Ishikawa (cell line): ENCODE measurements around the gene AUTS2.

Source experiments
- CEBPB ChIP-seq: IDR thresholded peaks from 2 replicates; pipeline ENCODE4 v1.6.1; 2012
- CREB1 ChIP-seq: IDR thresholded peaks from 2 replicates; pipeline ENCODE4 v1.6.1; 2012; ENCODE audit warnings: low read depth
- EGR1 ChIP-seq: IDR thresholded peaks from 2 replicates; pipeline ENCODE4 v1.6.1; 2012
- EP300 ChIP-seq: IDR thresholded peaks from 2 replicates; pipeline ENCODE4 v1.6.1; 2012; ENCODE audit warnings: borderline replicate concordance
- FOXM1 ChIP-seq: IDR thresholded peaks from 2 replicates; pipeline ENCODE4 v1.6.1; 2012; ENCODE audit warnings: low read depth, borderline replicate concordance
- NFIC ChIP-seq: IDR thresholded peaks from 2 replicates; pipeline ENCODE4 v1.6.1; 2012
- RAD21 ChIP-seq: IDR thresholded peaks from 2 replicates; pipeline ENCODE4 v1.6.1; 2012; ENCODE audit warnings: low read depth
- TAF1 ChIP-seq: IDR thresholded peaks from 2 replicates; pipeline ENCODE4 v1.6.1; 2012; ENCODE audit warnings: low read depth, mild to moderate bottlenecking
- TCF12 ChIP-seq: IDR thresholded peaks from 2 replicates; pipeline ENCODE4 v1.6.1; 2012; ENCODE audit warnings: low read depth
- TEAD4 ChIP-seq: IDR thresholded peaks from 2 replicates; pipeline ENCODE4 v1.6.1; 2012
- YY1 ChIP-seq: IDR thresholded peaks from 2 replicates; pipeline ENCODE4 v1.6.1; 2012; ENCODE audit warnings: low read depth
- ZBTB7A ChIP-seq: IDR thresholded peaks from 2 replicates; pipeline ENCODE4 v1.6.1; 2012; ENCODE audit warnings: low read depth
- TF ChIP-seq, protein P1 (sequence below): IDR thresholded peaks from 2 replicates; pipeline ENCODE4 v1.6.1; 2012; ENCODE audit warnings: low read depth, mild to moderate bottlenecking
- TF ChIP-seq, protein P2 (sequence below): IDR thresholded peaks from 2 replicates; pipeline ENCODE4 v1.6.1; 2012
- TF ChIP-seq, protein P3 (sequence below): IDR thresholded peaks from 2 replicates; pipeline ENCODE4 v1.6.1; 2012

The AUTS2 gene

DNA sequence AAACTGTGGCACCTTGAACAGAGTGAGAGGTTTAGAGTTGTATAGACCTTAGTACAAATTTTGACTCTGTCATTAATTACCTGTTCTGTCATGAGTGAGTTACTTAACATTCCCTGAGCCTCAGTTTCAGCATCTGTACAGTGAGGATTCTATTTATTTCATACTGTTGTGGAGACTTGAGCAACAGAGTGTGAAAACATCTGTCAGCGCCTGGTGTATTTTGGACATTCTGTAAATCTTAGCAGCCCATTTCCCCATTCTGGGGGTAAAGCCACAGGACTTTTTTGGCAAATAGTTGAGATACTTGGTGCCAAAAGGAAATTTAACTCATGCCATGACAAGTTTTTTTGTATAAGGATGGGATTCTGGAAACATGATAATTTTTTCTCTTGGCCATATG is 94.8 kb downstream of the AUTS2 start:
- TF ChIP-seq, protein P1, sequence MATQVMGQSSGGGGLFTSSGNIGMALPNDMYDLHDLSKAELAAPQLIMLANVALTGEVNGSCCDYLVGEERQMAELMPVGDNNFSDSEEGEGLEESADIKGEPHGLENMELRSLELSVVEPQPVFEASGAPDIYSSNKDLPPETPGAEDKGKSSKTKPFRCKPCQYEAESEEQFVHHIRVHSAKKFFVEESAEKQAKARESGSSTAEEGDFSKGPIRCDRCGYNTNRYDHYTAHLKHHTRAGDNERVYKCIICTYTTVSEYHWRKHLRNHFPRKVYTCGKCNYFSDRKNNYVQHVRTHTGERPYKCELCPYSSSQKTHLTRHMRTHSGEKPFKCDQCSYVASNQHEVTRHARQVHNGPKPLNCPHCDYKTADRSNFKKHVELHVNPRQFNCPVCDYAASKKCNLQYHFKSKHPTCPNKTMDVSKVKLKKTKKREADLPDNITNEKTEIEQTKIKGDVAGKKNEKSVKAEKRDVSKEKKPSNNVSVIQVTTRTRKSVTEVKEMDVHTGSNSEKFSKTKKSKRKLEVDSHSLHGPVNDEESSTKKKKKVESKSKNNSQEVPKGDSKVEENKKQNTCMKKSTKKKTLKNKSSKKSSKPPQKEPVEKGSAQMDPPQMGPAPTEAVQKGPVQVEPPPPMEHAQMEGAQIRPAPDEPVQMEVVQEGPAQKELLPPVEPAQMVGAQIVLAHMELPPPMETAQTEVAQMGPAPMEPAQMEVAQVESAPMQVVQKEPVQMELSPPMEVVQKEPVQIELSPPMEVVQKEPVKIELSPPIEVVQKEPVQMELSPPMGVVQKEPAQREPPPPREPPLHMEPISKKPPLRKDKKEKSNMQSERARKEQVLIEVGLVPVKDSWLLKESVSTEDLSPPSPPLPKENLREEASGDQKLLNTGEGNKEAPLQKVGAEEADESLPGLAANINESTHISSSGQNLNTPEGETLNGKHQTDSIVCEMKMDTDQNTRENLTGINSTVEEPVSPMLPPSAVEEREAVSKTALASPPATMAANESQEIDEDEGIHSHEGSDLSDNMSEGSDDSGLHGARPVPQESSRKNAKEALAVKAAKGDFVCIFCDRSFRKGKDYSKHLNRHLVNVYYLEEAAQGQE = no peak
- TF ChIP-seq ZBTB7A = no peak
- TF ChIP-seq YY1 = no peak
- TF ChIP-seq TEAD4 = no peak
- TF ChIP-seq, protein P2, sequence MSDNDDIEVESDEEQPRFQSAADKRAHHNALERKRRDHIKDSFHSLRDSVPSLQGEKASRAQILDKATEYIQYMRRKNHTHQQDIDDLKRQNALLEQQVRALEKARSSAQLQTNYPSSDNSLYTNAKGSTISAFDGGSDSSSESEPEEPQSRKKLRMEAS = no peak
- TF ChIP-seq EGR1 = no peak
- no peak for TF ChIP-seq CREB1
- TF ChIP-seq TAF1 = no peak
- TF ChIP-seq, protein P3, sequence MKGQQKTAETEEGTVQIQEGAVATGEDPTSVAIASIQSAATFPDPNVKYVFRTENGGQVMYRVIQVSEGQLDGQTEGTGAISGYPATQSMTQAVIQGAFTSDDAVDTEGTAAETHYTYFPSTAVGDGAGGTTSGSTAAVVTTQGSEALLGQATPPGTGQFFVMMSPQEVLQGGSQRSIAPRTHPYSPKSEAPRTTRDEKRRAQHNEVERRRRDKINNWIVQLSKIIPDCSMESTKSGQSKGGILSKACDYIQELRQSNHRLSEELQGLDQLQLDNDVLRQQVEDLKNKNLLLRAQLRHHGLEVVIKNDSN = no peak
- no peak for TF ChIP-seq CEBPB
- TF ChIP-seq TCF12 = no peak
- TF ChIP-seq RAD21 = no peak
- TF ChIP-seq NFIC = no peak
- TF ChIP-seq FOXM1 = no peak
- no peak for TF ChIP-seq EP300

DNA sequence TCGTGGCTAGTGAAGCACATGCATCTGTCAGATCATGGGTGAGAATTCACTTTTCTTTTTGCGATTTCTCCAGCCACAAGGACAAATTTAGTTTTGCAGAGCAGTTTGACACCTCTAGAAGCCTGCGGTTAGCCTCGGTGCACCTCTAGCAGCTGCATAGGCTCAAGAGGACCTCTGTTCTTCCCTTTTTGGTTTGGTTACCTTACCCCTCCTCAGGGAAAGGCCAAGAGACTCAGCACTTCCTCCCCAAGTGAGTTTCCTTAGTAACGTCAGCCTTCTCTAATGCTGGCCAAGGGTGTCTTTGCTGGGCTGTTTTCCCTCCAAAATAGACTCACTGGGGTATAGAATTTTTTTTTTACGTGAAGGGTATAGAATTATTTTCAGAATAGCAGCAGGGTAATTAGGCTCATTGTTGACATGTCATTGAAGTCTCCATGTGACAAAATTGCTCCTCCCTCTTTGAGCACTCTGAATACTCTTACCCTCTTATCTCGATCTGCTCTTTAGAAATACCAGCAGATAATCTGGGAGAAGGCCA is 97.8 kb downstream of the AUTS2 start:
- no peak for TF ChIP-seq ZBTB7A
- TF ChIP-seq CREB1 = no peak
- TF ChIP-seq TAF1 = no peak
- no peak for TF ChIP-seq NFIC
- TF ChIP-seq TEAD4 = no peak
- no peak for TF ChIP-seq CEBPB
- no peak for TF ChIP-seq RAD21
- TF ChIP-seq EGR1 = no peak
- no peak for TF ChIP-seq EP300
- TF ChIP-seq, protein P3 = no peak
- TF ChIP-seq, protein P2 = no peak

DNA sequence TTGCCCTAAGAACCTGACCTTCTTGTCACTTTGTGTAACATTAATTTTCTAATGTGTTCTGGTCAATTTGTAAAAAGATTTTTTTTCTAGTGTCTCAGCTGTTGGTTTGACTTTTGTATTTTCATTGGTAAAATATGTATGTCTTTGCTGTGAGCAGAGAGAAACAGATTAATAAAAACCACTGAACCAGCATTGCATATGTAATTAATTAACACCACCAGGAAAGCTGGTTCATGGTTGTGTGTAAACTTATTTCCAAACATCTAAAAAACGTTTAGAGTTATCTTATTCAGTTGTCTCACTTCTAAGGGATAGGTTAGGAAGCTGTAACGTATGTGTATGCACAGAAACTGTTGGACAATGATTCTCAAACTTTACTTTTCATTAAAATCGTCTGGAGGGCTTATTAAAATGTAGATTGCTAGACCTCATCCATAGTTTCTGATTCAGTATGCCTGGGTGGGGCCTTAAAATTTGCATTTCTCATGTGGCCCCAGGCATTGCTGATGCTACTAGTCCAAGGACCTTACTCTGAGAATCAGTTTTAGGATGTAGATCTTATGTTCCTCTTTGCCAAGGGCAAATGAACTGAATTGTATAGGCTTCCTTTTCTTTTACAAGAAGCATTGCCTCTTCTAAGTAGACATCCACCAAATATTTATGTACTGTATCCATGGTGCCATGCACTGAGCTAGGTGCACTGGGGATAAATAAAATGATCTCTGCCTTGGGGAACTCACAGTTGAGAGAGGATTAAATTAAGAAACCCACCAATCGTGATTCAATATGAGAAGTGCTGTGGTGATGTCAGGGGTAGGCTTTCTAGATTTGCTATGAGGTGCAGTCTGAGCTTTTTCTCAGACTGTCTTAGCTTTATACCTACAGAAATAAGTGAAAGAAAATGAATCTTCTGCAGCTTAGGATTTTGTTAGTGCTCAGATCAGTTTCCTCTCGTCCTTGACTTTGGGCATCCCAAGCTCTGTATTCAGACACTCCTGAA is 98.7 kb downstream of the AUTS2 start:
- TF ChIP-seq TAF1 = no peak
- TF ChIP-seq EP300 = no peak
- TF ChIP-seq TEAD4 = no peak
- TF ChIP-seq, protein P3 = no peak
- no peak for TF ChIP-seq EGR1

DNA sequence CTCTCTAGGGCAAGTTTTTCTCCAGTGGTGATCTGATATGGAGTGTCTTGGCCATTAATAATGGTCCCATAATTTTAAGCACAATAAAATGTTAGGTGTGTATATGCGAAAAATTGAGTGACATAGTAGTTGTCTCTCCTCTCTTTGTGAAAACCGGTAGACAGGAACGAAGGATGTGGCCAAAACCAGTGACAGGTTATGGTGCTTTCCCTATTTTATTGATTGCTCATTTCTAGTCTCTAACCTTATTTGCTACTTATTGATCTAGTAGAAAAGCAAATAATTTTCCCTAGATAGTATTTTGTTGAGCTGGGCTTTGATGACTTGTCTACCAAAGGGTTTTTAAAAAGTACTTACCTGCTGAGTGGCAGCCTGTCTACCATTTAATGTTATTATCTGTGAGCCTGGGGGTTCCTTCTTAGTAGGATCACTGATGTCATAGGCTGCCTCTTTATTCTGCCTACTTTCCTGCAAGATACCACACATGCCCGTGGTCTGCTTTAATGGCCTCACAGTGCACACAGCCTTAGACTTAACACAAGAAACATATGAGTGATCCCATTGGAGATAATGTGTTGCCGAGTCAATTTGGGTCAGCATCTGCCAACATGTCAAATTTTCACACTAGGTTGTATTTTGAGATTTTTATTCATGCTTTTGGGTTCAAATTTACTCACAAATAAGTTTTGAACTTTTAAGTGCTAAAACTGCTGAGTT is 100.0 kb downstream of the AUTS2 start:
- no peak for TF ChIP-seq CEBPB
- TF ChIP-seq, protein P1 = no peak

DNA sequence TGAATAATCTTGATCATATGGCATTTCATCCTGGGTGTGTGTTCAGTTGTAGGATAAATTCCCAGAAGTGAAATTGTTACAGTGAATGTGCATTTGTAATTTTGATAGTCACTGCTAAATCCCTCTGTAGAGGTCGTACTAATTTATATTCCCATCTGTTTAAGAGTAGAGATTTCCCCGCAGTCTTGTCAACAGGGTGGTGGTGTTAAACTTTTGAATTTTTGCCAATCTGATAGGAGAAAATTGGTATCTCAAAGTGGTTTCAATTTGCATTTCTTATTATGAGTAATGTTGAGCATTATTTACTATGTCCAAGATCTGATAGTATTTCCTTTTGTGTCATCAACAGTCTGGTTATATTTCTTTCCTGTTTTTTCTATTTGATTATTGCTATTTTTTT is 101.7 kb downstream of the AUTS2 start:
- no peak for TF ChIP-seq TCF12
- TF ChIP-seq RAD21 = no peak
- TF ChIP-seq, protein P2 = no peak
- no peak for TF ChIP-seq FOXM1
- TF ChIP-seq, protein P3 = no peak
